ENCODE results near the gene OSBPL9. TPM values are rescaled to one million over a fixed set of nuclear protein-coding genes. Genes with fewer than 3 reads are reported as not detected.

OSBPL9 gene
- total RNA-seq, 1 experiment from 2014 or later = 188 TPM

DNA sequence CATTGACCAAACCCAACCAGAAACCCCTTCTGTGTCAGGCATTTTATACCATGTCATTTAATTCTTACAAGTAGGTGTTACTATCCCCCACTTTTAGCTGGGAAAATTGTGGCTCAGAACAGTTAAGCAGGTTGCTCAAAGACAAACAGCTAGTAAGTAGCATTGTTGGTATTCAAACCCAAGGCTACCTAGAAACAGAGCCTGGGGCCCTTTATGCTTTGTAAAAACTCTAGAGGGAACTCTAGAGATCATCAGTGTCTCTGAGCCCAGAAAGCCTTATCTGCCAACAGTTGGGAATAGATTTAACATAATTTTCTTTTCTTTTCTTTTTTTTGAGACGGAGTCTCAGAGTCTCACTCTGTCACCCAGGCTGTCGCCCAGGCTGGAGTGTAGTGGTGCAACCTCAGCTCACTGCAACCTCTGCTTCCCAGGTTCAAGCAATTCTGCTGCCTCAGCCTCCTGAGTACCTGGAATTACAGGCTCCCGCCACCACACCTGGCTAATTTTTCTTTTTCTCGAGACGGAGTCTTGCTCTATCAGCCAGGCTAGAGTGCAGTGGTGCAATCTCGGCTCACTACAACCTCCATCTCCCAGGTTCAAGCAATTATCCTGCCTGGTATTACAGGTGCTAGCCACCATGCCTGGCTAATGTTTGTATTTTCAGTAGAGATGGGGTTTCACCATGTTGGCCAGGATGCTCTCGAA is 48.5 kb upstream of the OSBPL9 start:
- H3K4me3 ChIP-seq = no peak overlapping the region
- no peaks in the 10 kb centered on the region for H3K9me3 ChIP-seq (ENCODE audit: insufficient read depth, low read depth)
- ChIA-PET POLR2A (ENCODE audit: unreplicated experiment) (interaction anchor here (1.7 to 1.8 kb wide), 2 partner anchors 10 kb away, joined by 8 to 17 read pairs; no protein-coding TSS in a partner anchor), CTCF (interaction anchor here (0.6 kb wide), 1 partner anchor 223 kb away, joined by 3 read pairs; no protein-coding TSS in a partner anchor)
- peak overlapping the region; percentile 74 for H3K4me2 ChIP-seq
- H4K20me1 ChIP-seq (ENCODE audit: insufficient read depth) = no peaks in the 10 kb centered on the region
- no peak for TF ChIP-seq EZH2 (IDR thresholded peaks at IDR 0.05; ENCODE audit: low read depth)
- TF ChIP-seq, protein P1, sequence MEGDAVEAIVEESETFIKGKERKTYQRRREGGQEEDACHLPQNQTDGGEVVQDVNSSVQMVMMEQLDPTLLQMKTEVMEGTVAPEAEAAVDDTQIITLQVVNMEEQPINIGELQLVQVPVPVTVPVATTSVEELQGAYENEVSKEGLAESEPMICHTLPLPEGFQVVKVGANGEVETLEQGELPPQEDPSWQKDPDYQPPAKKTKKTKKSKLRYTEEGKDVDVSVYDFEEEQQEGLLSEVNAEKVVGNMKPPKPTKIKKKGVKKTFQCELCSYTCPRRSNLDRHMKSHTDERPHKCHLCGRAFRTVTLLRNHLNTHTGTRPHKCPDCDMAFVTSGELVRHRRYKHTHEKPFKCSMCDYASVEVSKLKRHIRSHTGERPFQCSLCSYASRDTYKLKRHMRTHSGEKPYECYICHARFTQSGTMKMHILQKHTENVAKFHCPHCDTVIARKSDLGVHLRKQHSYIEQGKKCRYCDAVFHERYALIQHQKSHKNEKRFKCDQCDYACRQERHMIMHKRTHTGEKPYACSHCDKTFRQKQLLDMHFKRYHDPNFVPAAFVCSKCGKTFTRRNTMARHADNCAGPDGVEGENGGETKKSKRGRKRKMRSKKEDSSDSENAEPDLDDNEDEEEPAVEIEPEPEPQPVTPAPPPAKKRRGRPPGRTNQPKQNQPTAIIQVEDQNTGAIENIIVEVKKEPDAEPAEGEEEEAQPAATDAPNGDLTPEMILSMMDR (conservative IDR thresholded peaks at IDR 0.05) = no peak
- BruUV-seq (replicated peaks) = no TSS peak
- no peak for DNase-seq
- no peak overlapping the region for H2AFZ ChIP-seq
- peaks cover 60% of the 10 kb centered on the region for H3F3A ChIP-seq (ENCODE audit: insufficient read depth, low read depth)
- intact Hi-C loops (cut with micrococcal nuclease; ENCODE audit: unreplicated experiment) = loop anchor here (2.0 to 5.0 kb wide), 5 partner anchors 34 to 309 kb away; partner anchors contain the start of gene NRDC
- H3K79me2 ChIP-seq (ENCODE audit: low read depth) = peaks cover 10% of the 10 kb centered on the region
- H3K4me1 ChIP-seq (replicated peaks; ENCODE audit: insufficient read depth) = peaks cover 91% of the 10 kb centered on the region
- H3K27me3 ChIP-seq (ENCODE audit: insufficient read depth, low read depth) = no peaks in the 10 kb centered on the region
- peak overlapping the region; percentile 97 for H3K27ac ChIP-seq
- no peaks in the 10 kb centered on the region for H3K36me3 ChIP-seq (ENCODE audit: low read depth)
- no peaks in the 10 kb centered on the region for H3K9me2 ChIP-seq (ENCODE audit: insufficient read depth)

DNA sequence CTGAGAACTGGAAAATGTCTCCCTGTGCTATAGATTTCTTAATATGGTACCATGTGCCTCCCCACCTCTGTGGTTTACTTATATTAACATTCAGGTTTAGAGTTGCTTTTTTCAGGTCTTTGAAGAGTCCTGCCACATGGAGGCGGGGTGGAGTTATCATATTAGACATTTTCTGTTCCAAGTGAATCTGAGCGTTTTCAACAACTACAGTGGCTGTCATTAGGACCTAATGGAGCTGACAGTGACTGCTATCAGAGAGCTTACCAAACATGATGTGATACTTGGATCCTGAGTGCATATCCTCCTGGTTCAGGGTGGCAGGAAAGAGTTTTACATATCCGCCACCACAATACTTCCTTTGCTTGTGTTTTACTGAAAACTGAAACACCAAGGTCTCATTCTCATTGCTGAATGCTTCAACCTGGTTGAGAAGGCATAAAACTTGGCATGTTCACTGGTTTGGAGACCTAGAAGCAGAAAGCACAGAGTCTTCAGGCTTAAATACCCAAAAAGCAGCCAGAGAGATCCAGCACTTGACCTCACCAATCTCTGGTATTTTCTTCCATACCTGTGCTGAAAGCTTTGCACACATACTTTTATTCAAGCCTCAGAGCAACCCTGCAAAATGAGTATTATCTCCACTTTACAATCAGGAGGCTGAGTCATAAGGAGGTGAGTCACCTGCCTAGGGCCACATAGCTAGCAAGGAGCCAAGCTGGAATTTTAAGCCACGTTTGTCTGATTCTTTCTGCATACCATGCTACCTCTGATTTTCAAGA is 47.4 kb upstream of the OSBPL9 start:
- peaks cover 10% of the 10 kb centered on the region for H3K79me2 ChIP-seq (ENCODE audit: low read depth)
- H2AFZ ChIP-seq = no peak overlapping the region
- H3K36me3 ChIP-seq (ENCODE audit: low read depth) = no peaks in the 10 kb centered on the region
- ChIA-PET POLR2A (ENCODE audit: unreplicated experiment) (interaction anchor here (0.6 to 1.7 kb wide), 5 partner anchors 11 to 188 kb away, joined by 3 to 17 read pairs (median 5); no protein-coding TSS in a partner anchor), CTCF (interaction anchor here (0.6 to 1.1 kb wide), 5 partner anchors 43 to 303 kb away, joined by 3 to 13 read pairs (median 7); no protein-coding TSS in a partner anchor)
- peak overlapping the region; percentile 22; the same call in 1 of the 2 replicates for H3K4me3 ChIP-seq
- no peaks in the 10 kb centered on the region for H4K20me1 ChIP-seq (ENCODE audit: insufficient read depth)
- peak overlapping the region; percentile 97 for H3K27ac ChIP-seq
- H3F3A ChIP-seq (ENCODE audit: insufficient read depth, low read depth) = peaks cover 54% of the 10 kb centered on the region
- H3K4me1 ChIP-seq (replicated peaks; ENCODE audit: insufficient read depth) = peaks cover 80% of the 10 kb centered on the region
- intact Hi-C loops (cut with micrococcal nuclease; ENCODE audit: unreplicated experiment) = loop anchor here (1.0 to 5.0 kb wide), 9 partner anchors 35 to 308 kb away; partner anchors contain the start of gene NRDC
- TSS peak; percentile 72 for BruUV-seq (replicated peaks)
- H3K4me2 ChIP-seq = peak overlapping the region; percentile 74
- peak; percentile 87 to 98 for DNase-seq
- no peaks in the 10 kb centered on the region for H3K27me3 ChIP-seq (ENCODE audit: insufficient read depth, low read depth)
- TF ChIP-seq, protein P1 (conservative IDR thresholded peaks at IDR 0.05) = peak; percentile 52
- TF ChIP-seq EZH2 (IDR thresholded peaks at IDR 0.05; ENCODE audit: low read depth) = no peak
- no peaks in the 10 kb centered on the region for H3K9me3 ChIP-seq (ENCODE audit: insufficient read depth, low read depth)
- no peaks in the 10 kb centered on the region for H3K9me2 ChIP-seq (ENCODE audit: insufficient read depth)

DNA sequence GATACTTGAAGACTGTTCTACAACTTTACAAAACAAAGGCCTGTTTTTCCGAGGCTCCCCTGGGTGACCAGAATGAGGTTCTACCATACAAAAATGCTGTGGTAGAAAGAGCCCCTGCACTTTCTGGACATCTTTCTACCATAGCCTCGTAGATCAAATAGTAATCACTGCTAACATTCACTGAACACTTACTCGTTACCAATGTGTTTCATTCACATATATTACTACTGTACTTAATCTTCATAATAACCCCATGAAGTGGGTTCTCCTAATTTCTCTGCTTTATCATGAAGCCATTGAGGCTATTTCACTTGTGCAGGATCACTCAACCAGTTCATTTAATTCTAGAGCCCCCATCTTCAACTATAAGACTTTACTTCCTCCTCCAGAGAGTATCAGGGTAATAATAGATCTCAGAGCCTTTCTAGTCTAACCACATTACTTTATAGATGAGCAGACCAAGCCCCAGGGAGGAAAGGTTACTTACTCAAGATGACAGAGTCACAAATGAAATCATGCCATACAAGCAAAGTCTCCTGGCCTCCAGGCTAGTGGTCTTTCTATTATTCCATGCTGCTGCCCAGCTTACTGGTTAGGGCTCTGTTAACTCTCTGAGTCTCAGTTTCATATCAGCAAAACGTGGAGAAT is 46.7 kb upstream of the OSBPL9 start:
- no peaks in the 10 kb centered on the region for H3K9me2 ChIP-seq (ENCODE audit: insufficient read depth)
- peaks cover 52% of the 10 kb centered on the region for H3F3A ChIP-seq (ENCODE audit: insufficient read depth, low read depth)
- H3K4me3 ChIP-seq = peak overlapping the region; percentile 19; the same call in 1 of the 2 replicates
- no peaks in the 10 kb centered on the region for H3K27me3 ChIP-seq (ENCODE audit: insufficient read depth, low read depth)
- no peaks in the 10 kb centered on the region for H3K9me3 ChIP-seq (ENCODE audit: insufficient read depth, low read depth)
- intact Hi-C loops (cut with micrococcal nuclease; ENCODE audit: unreplicated experiment) = loop anchor here (1.0 kb wide), 1 partner anchor 79 kb away; no protein-coding TSS in a partner anchor
- H3K4me2 ChIP-seq = peak overlapping the region; percentile 74
- no TSS peak for BruUV-seq (replicated peaks)
- TF ChIP-seq EZH2 (IDR thresholded peaks at IDR 0.05; ENCODE audit: low read depth) = no peak
- TF ChIP-seq, protein P1 (conservative IDR thresholded peaks at IDR 0.05) = no peak
- ChIA-PET CTCF (interaction anchor here (0.6 to 1.1 kb wide), 2 partner anchors 45 to 198 kb away, joined by 3 to 4 read pairs; no protein-coding TSS in a partner anchor), POLR2A (ENCODE audit: unreplicated experiment) (interaction anchor here (0.6 to 1.7 kb wide), 4 partner anchors 12 to 80 kb away, joined by 3 to 17 read pairs (median 6); no protein-coding TSS in a partner anchor)
- no peak overlapping the region for H2AFZ ChIP-seq
- H4K20me1 ChIP-seq (ENCODE audit: insufficient read depth) = no peaks in the 10 kb centered on the region
- H3K27ac ChIP-seq = peak overlapping the region; percentile 97
- peaks cover 4% of the 10 kb centered on the region; the same call in 1 of the 2 replicates for H3K79me2 ChIP-seq (ENCODE audit: low read depth)
- H3K4me1 ChIP-seq (replicated peaks; ENCODE audit: insufficient read depth) = peaks cover 73% of the 10 kb centered on the region
- no peaks in the 10 kb centered on the region for H3K36me3 ChIP-seq (ENCODE audit: low read depth)
- DNase-seq = peak in 1 of 2 experiments; percentile 94
